Mesothelial cell of epicardium (in vitro differentiated cells): ENCODE data around the gene NFATC2. TPM values are rescaled to one million over a fixed set of nuclear protein-coding genes. Genes with fewer than 3 reads are reported as not detected.

Experiments used
- DNase-seq, 2 experiments: peaks; one replicate each; pipeline ENCODE4 v3.0.0; 2021; ENCODE audit warnings: low spot score in 2 of 2; ENCODE audit not compliant: unreplicated experiment in 2 of 2
- H3K27ac Mint-ChIP-seq: 2 replicates; pipeline ENCODE4 v1.8.0; 2021; ENCODE audit warnings: mixed read lengths
- H3K27me3 Mint-ChIP-seq: 2 replicates; pipeline ENCODE4 v1.8.0; 2021; ENCODE audit warnings: low read depth, mixed read lengths
- H3K36me3 Mint-ChIP-seq: 2 replicates; pipeline ENCODE4 v1.8.0; 2021; ENCODE audit warnings: mixed read lengths
- H3K4me1 Mint-ChIP-seq: 2 replicates; pipeline ENCODE4 v1.8.0; 2021; ENCODE audit warnings: mixed read lengths
- H3K4me3 Mint-ChIP-seq: 2 replicates; pipeline ENCODE4 v1.8.0; 2021; ENCODE audit warnings: mild to moderate bottlenecking, moderate library complexity, mixed read lengths
- H3K9me3 Mint-ChIP-seq: 2 replicates; pipeline ENCODE4 v1.8.0; 2021; ENCODE audit warnings: mixed read lengths
- total RNA-seq: library from RNA; stranded (reverse); gene quantifications from 3 replicates; pipeline ENCODE4 v1.2.1, GENCODE V29; 2021
- TF ChIP-seq, protein P1 (sequence below): fragments of 200-600 bp; sonication (generic); IDR thresholded peaks from one replicate; pipeline ENCODE4 v1.5.0; 2021; ENCODE audit warnings: antibody characterized with exemption; ENCODE audit not compliant: unreplicated experiment

Gene NFATC2
- total RNA-seq, 1 donor from 2014 or later, result 14.0 TPM

DNA sequence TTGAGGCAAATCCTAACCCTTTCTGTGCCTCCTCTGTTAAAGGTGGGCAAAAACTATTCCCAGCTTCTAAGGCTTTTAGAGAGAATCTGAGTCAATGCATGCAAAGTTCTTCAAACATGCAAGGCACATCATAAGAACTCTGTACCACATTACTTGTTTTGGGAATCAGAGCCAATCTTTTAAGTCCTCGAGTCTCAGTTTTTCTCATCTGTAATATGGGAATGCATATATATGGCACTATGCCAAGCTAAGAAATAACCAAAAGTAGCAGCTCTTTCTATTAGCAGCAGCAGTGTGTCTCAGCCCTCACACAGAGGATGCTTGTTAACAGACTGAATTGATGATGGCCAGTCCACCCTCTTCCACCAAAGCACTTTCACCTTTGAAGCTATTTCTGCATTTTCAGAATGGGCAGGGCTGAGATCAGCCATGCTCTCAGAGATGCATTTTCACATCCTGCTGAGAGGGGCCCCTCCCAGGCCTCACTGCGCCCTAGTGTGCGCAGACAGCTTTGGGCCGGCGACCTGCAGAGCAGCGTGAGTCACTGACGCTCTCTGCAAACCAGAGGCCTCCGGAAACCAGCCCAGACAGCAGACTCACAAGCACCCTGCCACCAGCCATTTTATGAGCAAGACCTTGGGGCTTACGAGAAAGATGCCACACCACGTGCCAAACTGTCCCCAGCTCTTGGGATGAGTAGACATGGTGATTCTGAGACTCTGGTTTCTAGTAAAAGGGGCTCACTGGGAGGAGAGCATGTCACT, 138.0 kb downstream of the NFATC2 start:
- Mint-ChIP-seq H3K4me1 (peaks cover 8% of the 10 kb centered on the region), H3K27ac (no peak overlapping the region), H3K27me3 (no peaks in the 10 kb centered on the region), H3K4me3 (no peak overlapping the region), H3K9me3 (peaks cover 4% of the 10 kb centered on the region), H3K36me3 (peaks cover 15% of the 10 kb centered on the region)
- no peak for DNase-seq
- TF ChIP-seq, protein P1, sequence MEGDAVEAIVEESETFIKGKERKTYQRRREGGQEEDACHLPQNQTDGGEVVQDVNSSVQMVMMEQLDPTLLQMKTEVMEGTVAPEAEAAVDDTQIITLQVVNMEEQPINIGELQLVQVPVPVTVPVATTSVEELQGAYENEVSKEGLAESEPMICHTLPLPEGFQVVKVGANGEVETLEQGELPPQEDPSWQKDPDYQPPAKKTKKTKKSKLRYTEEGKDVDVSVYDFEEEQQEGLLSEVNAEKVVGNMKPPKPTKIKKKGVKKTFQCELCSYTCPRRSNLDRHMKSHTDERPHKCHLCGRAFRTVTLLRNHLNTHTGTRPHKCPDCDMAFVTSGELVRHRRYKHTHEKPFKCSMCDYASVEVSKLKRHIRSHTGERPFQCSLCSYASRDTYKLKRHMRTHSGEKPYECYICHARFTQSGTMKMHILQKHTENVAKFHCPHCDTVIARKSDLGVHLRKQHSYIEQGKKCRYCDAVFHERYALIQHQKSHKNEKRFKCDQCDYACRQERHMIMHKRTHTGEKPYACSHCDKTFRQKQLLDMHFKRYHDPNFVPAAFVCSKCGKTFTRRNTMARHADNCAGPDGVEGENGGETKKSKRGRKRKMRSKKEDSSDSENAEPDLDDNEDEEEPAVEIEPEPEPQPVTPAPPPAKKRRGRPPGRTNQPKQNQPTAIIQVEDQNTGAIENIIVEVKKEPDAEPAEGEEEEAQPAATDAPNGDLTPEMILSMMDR, result no peak

DNA sequence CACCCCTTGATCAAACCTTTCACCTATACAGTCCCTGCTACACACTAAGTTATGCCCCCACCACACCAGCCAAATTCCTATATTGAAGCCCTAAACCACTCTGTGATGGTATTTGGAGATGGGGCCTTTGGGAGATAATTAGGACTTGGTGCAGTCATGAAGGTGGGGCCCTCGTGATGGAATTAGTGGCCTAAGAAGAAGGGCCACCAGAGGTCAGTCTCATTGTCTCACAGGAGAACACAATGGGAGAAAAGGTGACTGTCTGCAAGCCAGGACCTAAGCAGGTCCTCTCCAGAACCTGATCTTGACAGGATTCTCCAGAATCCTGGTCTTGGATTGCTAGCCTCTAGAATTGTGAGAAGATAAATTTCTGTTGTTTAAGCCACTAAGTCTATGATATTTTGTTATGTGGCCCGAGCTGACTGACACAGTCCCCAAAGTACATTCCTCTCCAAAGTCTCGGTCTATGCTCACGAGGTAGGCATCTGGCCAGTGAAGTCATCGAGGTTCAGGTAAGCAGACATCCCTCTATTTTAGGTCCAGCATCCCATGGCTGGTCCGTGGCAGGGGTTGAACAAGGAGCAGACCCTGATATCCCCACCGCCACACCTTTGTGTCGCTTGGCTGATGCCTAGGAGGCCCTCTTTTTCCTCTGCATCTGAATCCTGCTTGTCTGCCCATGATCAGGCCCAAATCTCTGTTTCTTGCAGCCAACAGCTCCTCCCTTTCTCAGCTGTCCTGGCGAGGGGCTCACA, 138.9 kb downstream of the NFATC2 start:
- H3K27ac Mint-ChIP-seq, result no peak overlapping the region
- DNase-seq, result no peak
- H3K27me3 Mint-ChIP-seq, result no peaks in the 10 kb centered on the region
- TF ChIP-seq, protein P1, result no peak
- peaks cover 12% of the 10 kb centered on the region for H3K4me1 Mint-ChIP-seq
- no peaks in the 10 kb centered on the region for H3K9me3 Mint-ChIP-seq
- no peak overlapping the region for H3K4me3 Mint-ChIP-seq
- peaks cover 7% of the 10 kb centered on the region for H3K36me3 Mint-ChIP-seq

DNA sequence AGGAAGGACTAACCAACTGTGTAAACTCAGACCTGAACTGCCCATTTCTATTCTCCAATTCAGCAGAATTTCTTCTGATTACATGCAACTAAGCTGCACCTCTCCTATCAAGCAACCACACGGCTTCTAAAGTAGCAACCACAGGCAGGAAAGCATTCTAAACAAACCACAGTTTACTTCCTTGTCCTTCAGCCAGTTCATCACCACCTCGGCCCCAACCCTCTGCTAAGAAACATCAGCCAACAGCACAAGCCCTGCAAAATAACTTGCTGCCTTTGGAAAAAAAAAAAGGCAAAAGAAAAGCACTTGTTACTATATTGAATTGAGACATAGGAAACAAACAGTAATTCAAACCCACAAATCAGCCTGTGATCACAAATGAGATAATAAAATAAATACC, 140.3 kb downstream of the NFATC2 start:
- Mint-ChIP-seq H3K4me1 (peaks cover 12% of the 10 kb centered on the region), H3K27ac (peak overlapping the region; percentile 9), H3K27me3 (no peaks in the 10 kb centered on the region), H3K9me3 (no peaks in the 10 kb centered on the region), H3K36me3 (peaks cover 5% of the 10 kb centered on the region), H3K4me3 (no peak overlapping the region)
- DNase-seq, result no peak
- TF ChIP-seq, protein P1, result no peak

DNA sequence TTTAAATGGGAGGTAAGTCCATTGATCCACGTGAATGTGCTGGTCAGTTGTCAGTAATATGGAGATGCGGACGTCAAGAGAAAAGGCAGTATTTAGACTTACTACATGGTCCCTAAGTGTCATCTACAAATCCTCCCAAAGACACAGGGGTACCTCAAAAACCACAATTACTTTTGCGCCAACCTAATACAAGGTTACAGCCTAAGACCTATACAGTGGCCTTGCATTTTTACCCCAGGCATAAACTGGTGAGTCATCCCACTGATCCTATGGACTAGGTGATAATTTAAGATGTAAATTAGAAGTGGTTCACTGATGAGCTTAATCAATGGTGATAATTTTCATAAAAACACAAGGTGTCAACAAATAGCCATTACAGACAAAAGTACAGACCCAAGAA, 141.0 kb downstream of the NFATC2 start:
- TF ChIP-seq, protein P1, result no peak
- no peak for DNase-seq
- H3K4me3 Mint-ChIP-seq, result no peak overlapping the region
- no peak overlapping the region for H3K27ac Mint-ChIP-seq
- H3K36me3 Mint-ChIP-seq, result no peaks in the 10 kb centered on the region
- no peaks in the 10 kb centered on the region for H3K9me3 Mint-ChIP-seq
- peaks cover 12% of the 10 kb centered on the region for H3K4me1 Mint-ChIP-seq
- H3K27me3 Mint-ChIP-seq, result no peaks in the 10 kb centered on the region

DNA sequence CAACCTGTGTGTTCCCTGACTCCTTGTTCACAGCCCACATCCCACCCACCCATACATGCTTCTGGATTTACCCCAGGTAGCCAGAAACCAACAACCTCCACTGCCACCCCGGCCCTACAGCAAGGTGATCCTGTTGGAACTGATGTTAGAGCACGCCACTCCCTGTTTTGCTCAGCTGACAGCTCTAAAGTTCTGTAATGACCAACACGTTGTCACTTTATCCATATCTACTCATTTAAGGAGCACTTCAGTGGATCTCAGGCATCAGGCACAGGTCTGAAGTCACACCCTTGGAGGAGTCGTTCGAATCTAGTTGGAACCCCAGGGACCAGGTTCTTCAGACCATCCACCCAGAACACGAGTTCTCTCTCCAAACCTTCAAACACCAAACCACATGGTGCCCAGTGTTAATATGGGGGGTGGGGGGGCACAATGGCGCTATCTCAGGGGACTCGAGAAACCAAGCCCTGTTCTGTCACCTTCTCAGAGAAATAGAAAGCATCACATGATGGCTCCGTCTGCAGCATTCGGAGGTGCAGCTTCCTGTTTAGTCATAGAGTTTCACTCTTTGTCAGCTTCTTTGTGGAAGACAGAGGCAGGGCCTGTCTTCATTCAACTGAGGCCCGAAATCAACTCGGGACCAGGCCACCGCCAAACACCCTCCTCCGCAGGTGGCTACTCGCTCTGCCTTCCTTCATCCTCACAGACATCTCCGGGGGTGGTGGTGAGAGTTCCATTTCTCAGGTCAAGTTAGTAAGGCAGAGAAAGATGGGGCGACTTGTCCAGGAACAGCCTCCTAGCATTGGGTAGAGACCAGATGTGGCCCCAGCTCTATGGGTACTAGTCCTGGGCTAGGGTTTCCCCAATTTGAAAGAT, 142.2 kb downstream of the NFATC2 start:
- no peaks in the 10 kb centered on the region for H3K36me3 Mint-ChIP-seq
- H3K27me3 Mint-ChIP-seq, result no peaks in the 10 kb centered on the region
- H3K9me3 Mint-ChIP-seq, result no peaks in the 10 kb centered on the region
- no peak overlapping the region for H3K27ac Mint-ChIP-seq
- TF ChIP-seq, protein P1, result no peak
- peaks cover 12% of the 10 kb centered on the region for H3K4me1 Mint-ChIP-seq
- no peak for DNase-seq
- no peak overlapping the region for H3K4me3 Mint-ChIP-seq
